H9 (cell line): ENCODE measurements around the gene DIP2C. TPM values are rescaled to one million over a fixed set of nuclear protein-coding genes. Genes with fewer than 3 reads are reported as not detected.

Source experiments
- DNase-seq: peaks from one replicate; pipeline ENCODE4 v3.0.0-alpha.2; 2017
- H2AFZ ChIP-seq: one replicate; pipeline ENCODE4 v1.6.1; 2013; ENCODE audit warnings: mild to moderate bottlenecking, low read length, control low read depth, moderate library complexity
- H2AK5ac ChIP-seq: 2 replicates; pipeline ENCODE4 v1.6.1; 2013; ENCODE audit warnings: low read length, control low read depth, mixed read lengths; ENCODE audit not compliant: insufficient read length
- H2BK120ac ChIP-seq: one replicate; pipeline ENCODE4 v1.6.1; 2013; ENCODE audit warnings: low read depth, mild to moderate bottlenecking, low read length, control low read depth, inconsistent platforms; ENCODE audit not compliant: poor library complexity, severe bottlenecking
- H2BK12ac ChIP-seq: 2 replicates; pipeline ENCODE4 v1.6.1; 2013; ENCODE audit warnings: low read length, control low read depth, mixed read lengths, low read depth; ENCODE audit not compliant: insufficient read length
- H2BK15ac ChIP-seq: 2 replicates; pipeline ENCODE4 v1.6.1; 2013; ENCODE audit warnings: low read depth, low read length, control low read depth
- H2BK20ac ChIP-seq: one replicate; pipeline ENCODE4 v1.6.1; 2013; ENCODE audit warnings: low read depth, mild to moderate bottlenecking, low read length, control low read depth, inconsistent platforms; ENCODE audit not compliant: poor library complexity, severe bottlenecking
- H2BK5ac ChIP-seq: 2 replicates; pipeline ENCODE4 v1.6.1; 2013; ENCODE audit warnings: low read length, control low read depth, mixed read lengths; ENCODE audit not compliant: insufficient read length
- H3K14ac ChIP-seq: 2 replicates; pipeline ENCODE4 v1.6.1; 2013; ENCODE audit warnings: low read length, control low read depth; ENCODE audit not compliant: insufficient read depth
- H3K18ac ChIP-seq: 2 replicates; pipeline ENCODE4 v1.6.1; 2013; ENCODE audit warnings: low read depth, mild to moderate bottlenecking, mixed read lengths, low read length, control low read depth; ENCODE audit not compliant: insufficient read length
- H3K23ac ChIP-seq: 2 replicates; pipeline ENCODE4 v1.6.1; 2013; ENCODE audit warnings: low read length, control low read depth, mixed read lengths, low read depth; ENCODE audit not compliant: insufficient read length
- H3K23me2 ChIP-seq: 2 replicates; pipeline ENCODE4 v1.6.1; 2013; ENCODE audit warnings: low read depth, mild to moderate bottlenecking, mixed read lengths, low read length, control low read depth; ENCODE audit not compliant: insufficient read length, poor library complexity, severe bottlenecking
- H3K27ac ChIP-seq: 2 replicates; pipeline ENCODE4 v1.5.1; 2013; ENCODE audit warnings: low read length, control low read depth, mixed read lengths, low read depth; ENCODE audit not compliant: insufficient read length
- H3K27me3 ChIP-seq: 2 replicates; pipeline ENCODE4 v1.6.1; 2013; ENCODE audit warnings: low read length, control low read depth, inconsistent platforms; ENCODE audit not compliant: insufficient read depth
- H3K4ac ChIP-seq: 2 replicates; pipeline ENCODE4 v1.6.1; 2013; ENCODE audit warnings: low read depth, mild to moderate bottlenecking, control low read depth, inconsistent platforms, low read length, moderate library complexity
- H3K4me1 ChIP-seq: 2 replicates; pipeline ENCODE4 v1.6.1; 2013; ENCODE audit warnings: low read length, control low read depth, inconsistent platforms; ENCODE audit not compliant: insufficient read depth
- H3K4me2 ChIP-seq: 2 replicates; pipeline ENCODE4 v1.6.1; 2013; ENCODE audit warnings: low read length, control low read depth, mixed read lengths; ENCODE audit not compliant: insufficient read length, insufficient read depth
- H3K56ac ChIP-seq: 2 replicates; pipeline ENCODE4 v1.6.1; 2013; ENCODE audit warnings: low read depth, mild to moderate bottlenecking, mixed read lengths, low read length, control low read depth; ENCODE audit not compliant: insufficient read length
- H3K79me1 ChIP-seq: 2 replicates; pipeline ENCODE4 v1.6.1; 2013; ENCODE audit warnings: low read depth, mild to moderate bottlenecking, moderate library complexity, low read length, control low read depth, inconsistent platforms; ENCODE audit not compliant: insufficient read depth, poor library complexity, severe bottlenecking
- H3K79me2 ChIP-seq: 2 replicates; pipeline ENCODE4 v1.6.1; 2013; ENCODE audit warnings: low read length, control low read depth, inconsistent platforms; ENCODE audit not compliant: insufficient read depth
- H3K9ac ChIP-seq: 2 replicates; pipeline ENCODE4 v1.6.1; 2013; ENCODE audit warnings: low read length, control low read depth, mixed read lengths; ENCODE audit not compliant: insufficient read length; ENCODE audit errors: extremely low read depth
- H3K9me3 ChIP-seq: one replicate; pipeline ENCODE4 v1.6.1; 2013; ENCODE audit warnings: low read depth, low read length, inconsistent platforms; ENCODE audit not compliant: control insufficient read depth
- H3T11ph ChIP-seq: one replicate; pipeline ENCODE4 v1.6.1; 2013; ENCODE audit warnings: mild to moderate bottlenecking, low read length, control low read depth, inconsistent platforms
- H4K20me1 ChIP-seq: one replicate; pipeline ENCODE4 v1.6.1; 2013; ENCODE audit not compliant: control insufficient read depth, insufficient read length, insufficient read depth
- H4K5ac ChIP-seq: 2 replicates; pipeline ENCODE4 v1.6.1; 2013; ENCODE audit warnings: low read depth, mild to moderate bottlenecking, mixed read lengths, low read length, control low read depth; ENCODE audit not compliant: insufficient read length
- H4K8ac ChIP-seq: replicated peaks from 2 replicates; pipeline ENCODE4 v1.6.1; 2013; ENCODE audit warnings: low read length, control low read depth, mixed read lengths, low read depth; ENCODE audit not compliant: insufficient read length
- H4K91ac ChIP-seq: 2 replicates; pipeline ENCODE4 v1.6.1; 2013; ENCODE audit warnings: low read depth, mild to moderate bottlenecking, moderate library complexity, mixed read lengths, low read length, control low read depth; ENCODE audit not compliant: insufficient read length
- H3K27ac Mint-ChIP-seq, 3 experiments: 2 replicates in 2 of 3; 3 replicates in 1 of 3; pipeline ENCODE4 v1.8.0; 2020 to 2021; ENCODE audit warnings: mixed read lengths in 3 of 3, mild to moderate bottlenecking in 1 of 3, moderate library complexity in 1 of 3
- H3K27me3 Mint-ChIP-seq: 2 replicates; pipeline ENCODE4 v1.8.0; 2021; ENCODE audit warnings: low read depth, mild to moderate bottlenecking, moderate library complexity, mixed read lengths
- H3K36me3 Mint-ChIP-seq, 3 experiments: 2 replicates in 2 of 3; 3 replicates in 1 of 3; pipeline ENCODE4 v1.8.0; 2020 to 2021; ENCODE audit warnings: low read depth in 3 of 3, mixed read lengths in 3 of 3; ENCODE audit not compliant: insufficient read depth in 1 of 3
- H3K4me1 Mint-ChIP-seq, 2 experiments: 2 replicates each; pipeline ENCODE4 v1.8.0; 2020; ENCODE audit warnings: mixed read lengths in 2 of 2
- H3K4me3 Mint-ChIP-seq, 2 experiments: 2 replicates in 1 of 2; 3 replicates in 1 of 2; pipeline ENCODE4 v1.8.0; 2020 to 2021; ENCODE audit warnings: mild to moderate bottlenecking in 2 of 2, mixed read lengths in 2 of 2, moderate library complexity in 1 of 2
- H3K9me3 Mint-ChIP-seq, 2 experiments: 2 replicates in 1 of 2; 3 replicates in 1 of 2; pipeline ENCODE4 v1.8.0; 2020; ENCODE audit warnings: mild to moderate bottlenecking in 2 of 2, mixed read lengths in 2 of 2, moderate library complexity in 1 of 2
- CTCF ChIP-seq: fragments of 200-600 bp; sonication (generic); conservative IDR thresholded peaks from 3 replicates; pipeline ENCODE4 v1.8.0; 2021; ENCODE audit warnings: antibody characterized with exemption, mild to moderate bottlenecking
- WGBS: extraction: QIAGEN DNeasy Blood & Tissue Kit; methylation state at CpG from one replicate; pipeline ENCODE4 v1.1.7; 2013; ENCODE audit warnings: missing lambda C conversion rate, low lambda C conversion rate, mixed read lengths; ENCODE audit not compliant: insufficient read length; ENCODE audit errors: extremely low coverage; 5-methylcytosine and 5-hydroxymethylcytosine counted together
- total RNA-seq: library from RNA; stranded (reverse); gene quantifications from 2 replicates; pipeline ENCODE4 v1.2.1, GENCODE V29; 2021

Gene DIP2C
- total RNA-seq, 1 experiment from 2014 or later, result 7.9 TPM

GRCh38 chr10:603745-604144, 85.7 kb downstream of the DIP2C start:
- H3K9ac ChIP-seq, result no peak overlapping the region
- Mint-ChIP-seq H3K4me3 (no peak overlapping the region), H3K27me3 (no peaks in the 10 kb centered on the region), H3K27ac (peak overlapping the region in 1 of 3 experiments; percentile 92; a peak in 1 of 7 replicates), H3K4me1 (peaks cover 21 to 36% of the 10 kb centered on the region in 2 experiments), H3K36me3 (peaks cover 0 to 4% (median 0%) of the 10 kb centered on the region in 3 experiments; a peak in 1 of 7 replicates), H3K9me3 (no peaks in the 10 kb centered on the region)
- no peaks in the 10 kb centered on the region for H3K4me1 ChIP-seq
- H3K27me3 ChIP-seq, result no peaks in the 10 kb centered on the region; the same call in 1 of the 2 replicates
- H2BK5ac ChIP-seq, result no peak overlapping the region
- no peak overlapping the region for H4K5ac ChIP-seq
- no peak overlapping the region for H2BK20ac ChIP-seq
- H3K27ac ChIP-seq, result no peak overlapping the region
- no peaks in the 10 kb centered on the region for H3K9me3 ChIP-seq
- H3K79me1 ChIP-seq, result no peaks in the 10 kb centered on the region
- no CpG with 5 or more reads among the region's 6 CpGs for whole genome bisulfite sequencing
- no peak overlapping the region for H2BK12ac ChIP-seq
- H4K20me1 ChIP-seq, result no peaks in the 10 kb centered on the region
- no peak overlapping the region for H3K4ac ChIP-seq
- H3K23me2 ChIP-seq, result no peaks in the 10 kb centered on the region
- no peak overlapping the region for H2AK5ac ChIP-seq
- no peak overlapping the region for H4K91ac ChIP-seq
- H2BK120ac ChIP-seq, result no peak overlapping the region
- no peak overlapping the region for H3T11ph ChIP-seq
- no peak for DNase-seq
- TF ChIP-seq CTCF, result no peak
- no peak overlapping the region for H3K18ac ChIP-seq
- H2AFZ ChIP-seq, result no peak overlapping the region
- H3K79me2 ChIP-seq, result no peaks in the 10 kb centered on the region
- no peak overlapping the region for H3K56ac ChIP-seq
- H2BK15ac ChIP-seq, result no peak overlapping the region
- H4K8ac ChIP-seq, result no peak overlapping the region
- H3K14ac ChIP-seq, result no peak overlapping the region
- H3K4me2 ChIP-seq, result no peak overlapping the region
- H3K23ac ChIP-seq, result no peak overlapping the region
